Activated CD4-positive, alpha-beta T cell treated with anti-CD3 and anti-CD28 coated beads for 4 hours (primary cell): ENCODE results near the gene RGS8.
"Not testable (repeated sequence)": the region's sequence is repeated elsewhere in the genome, so short reads cannot be mapped to it uniquely, and the experiment has no call there.

Source experiments
- DNase-seq, 2 donors: peaks; one replicate each; pipeline ENCODE4 v3.0.0-alpha.2; 2020

The RGS8 gene

DNA sequence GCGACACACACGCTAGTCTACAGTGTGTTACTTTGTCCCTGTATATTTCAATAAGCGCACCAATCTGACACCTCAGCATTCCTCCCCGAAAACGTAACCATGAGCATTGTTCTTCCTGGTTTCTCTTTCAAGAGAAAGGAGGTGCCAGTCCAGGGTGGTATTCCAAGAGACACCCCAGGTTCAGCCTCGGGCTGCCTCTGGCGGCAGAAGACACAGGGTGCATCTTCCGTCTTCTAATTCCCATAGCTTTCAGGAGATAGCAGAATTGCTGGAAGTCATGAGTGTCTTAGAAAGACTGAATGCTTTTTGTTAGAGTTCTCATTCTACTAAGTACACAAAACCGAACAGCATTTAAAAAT, 15.9 kb upstream of the RGS8 start:
- no peak for DNase-seq

DNA sequence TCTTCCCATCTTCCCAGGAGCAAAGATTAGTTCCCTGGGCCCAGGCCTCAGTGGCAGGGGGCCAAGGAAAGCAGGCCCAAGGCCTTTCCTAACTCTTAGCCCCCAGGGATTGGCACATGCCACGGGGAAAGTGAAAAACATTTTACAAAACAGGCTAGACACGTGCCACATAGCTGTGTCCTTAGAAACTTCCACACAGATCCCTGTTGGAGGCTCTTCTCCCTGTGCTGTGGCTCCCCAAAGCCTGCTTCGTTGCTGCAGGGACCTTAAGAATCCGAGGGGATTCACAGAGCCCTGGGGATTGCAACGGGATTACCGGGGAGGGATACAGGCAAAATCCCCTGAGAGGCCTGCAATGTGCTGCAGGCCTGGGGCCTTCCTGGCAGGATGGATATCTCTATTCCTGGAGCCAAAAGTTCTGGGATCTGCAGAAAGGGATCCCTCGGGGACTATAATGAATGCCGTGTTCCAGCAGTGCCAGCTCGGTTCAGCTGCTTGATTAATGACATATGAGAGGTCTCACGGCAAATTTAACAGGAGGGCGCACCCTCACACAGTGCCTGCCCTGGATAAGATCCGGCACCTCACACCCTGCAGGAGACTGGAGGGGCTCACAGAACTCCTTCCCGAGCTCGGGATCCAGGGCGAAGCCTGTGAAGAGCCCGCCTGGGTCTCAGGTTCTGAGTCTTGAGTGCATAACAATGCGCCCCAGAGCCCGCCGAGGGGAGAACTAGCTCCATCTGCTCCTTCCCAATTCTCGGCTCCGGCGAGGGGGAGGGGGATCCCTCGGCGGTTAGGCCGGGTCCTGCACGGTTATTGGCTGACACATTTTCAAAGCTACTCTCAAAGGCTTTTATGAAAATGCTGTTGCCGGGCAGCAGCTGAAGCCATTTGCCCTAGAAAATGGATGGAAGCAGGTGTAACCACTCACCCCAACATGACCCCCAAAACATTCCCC, 15.3 kb upstream of the RGS8 start:
- DNase-seq = no peak

- DNase-seq = no peak
Measured at GRCh38 chr1:182698971-182699370, 14.6 kb upstream of the RGS8 start.

GRCh38 chr1:182693139-182693538, 8.8 kb upstream of the RGS8 start:
- DNase-seq = not testable (repeated sequence)

- DNase-seq = no peak
Measured at GRCh38 chr1:182690886-182691443, 6.6 kb upstream of the RGS8 start.

DNA sequence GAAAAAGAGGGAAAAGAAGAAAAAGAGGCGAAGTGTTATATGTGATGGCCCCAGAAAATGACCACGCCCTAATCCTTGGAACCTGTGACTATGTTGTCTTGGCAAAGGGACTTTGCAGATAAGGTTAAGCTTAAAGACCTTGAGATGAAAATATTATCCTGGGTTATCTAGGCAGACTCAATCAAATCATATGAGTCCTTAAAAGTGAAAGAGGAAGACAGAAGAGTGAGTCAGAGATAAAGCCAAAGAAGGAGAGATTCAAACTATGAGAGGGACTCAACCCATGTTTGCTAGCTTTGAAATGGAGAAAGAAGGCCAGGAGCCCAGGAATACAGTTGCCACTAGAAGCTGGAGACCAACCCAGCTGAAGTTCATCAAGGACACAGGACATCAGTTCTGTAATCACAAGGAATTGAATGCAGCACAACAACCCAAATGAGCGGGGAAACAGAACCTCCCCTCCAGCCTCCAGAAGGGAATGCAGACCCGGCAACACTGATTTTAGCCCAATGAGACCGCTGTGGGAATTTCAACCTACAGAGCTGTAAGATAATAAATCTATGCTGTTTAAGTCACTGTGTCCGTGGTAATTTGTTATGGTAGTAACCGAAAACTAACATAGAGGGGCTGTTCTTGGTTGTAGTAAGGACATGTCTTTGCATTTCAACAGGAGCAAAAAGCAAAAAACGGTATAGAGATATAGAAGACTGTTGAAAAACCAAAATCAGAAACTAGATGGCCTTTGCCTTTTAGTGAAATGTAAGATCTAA, 4.2 kb upstream of the RGS8 start:
- no peak for DNase-seq

DNA sequence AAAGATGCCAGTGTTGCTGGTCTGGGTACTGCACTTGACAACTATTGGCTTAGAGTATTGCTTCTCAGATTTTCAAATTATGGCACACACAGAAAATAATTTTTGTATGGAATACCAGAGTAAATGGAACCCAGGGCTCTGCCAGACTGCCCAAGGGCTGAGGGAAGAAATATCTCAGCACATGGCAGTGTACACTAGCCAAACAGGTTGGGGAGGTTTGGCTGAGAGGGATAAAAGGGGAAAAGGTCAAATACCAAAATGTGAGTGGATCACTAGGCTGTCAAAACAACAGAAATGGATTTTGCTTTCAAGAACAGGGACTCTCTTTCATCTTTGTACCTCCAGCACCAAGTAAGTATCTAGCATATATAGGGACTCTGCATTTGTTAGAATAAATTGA, 3.0 kb upstream of the RGS8 start:
- no peak for DNase-seq

DNA sequence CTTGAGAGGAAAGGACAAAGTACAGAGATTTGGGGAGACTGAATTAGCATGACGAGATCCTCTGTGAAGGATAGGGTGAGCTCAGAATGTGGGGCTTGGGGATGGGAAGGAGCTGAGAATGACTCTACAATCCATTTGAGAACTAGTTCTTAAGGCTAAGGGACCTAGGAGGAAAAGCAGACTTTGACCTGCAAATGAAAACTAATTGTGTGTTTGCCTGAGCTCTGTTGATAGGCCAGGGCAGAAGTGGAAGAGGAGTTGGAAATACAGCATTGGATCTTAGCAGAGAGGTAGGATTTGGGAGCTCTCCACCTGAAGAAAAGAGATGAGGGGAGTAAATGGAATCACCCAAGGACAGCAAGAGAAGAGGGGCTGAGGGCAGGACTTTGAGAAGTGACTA, 2.1 kb upstream of the RGS8 start:
- no peak for DNase-seq

GRCh38 chr1:182685215-182685614, 828 bp upstream of the RGS8 start:
- DNase-seq = no peak

GRCh38 chr1:182682898-182683501, 1.4 kb downstream of the RGS8 start:
- DNase-seq = no peak

DNA sequence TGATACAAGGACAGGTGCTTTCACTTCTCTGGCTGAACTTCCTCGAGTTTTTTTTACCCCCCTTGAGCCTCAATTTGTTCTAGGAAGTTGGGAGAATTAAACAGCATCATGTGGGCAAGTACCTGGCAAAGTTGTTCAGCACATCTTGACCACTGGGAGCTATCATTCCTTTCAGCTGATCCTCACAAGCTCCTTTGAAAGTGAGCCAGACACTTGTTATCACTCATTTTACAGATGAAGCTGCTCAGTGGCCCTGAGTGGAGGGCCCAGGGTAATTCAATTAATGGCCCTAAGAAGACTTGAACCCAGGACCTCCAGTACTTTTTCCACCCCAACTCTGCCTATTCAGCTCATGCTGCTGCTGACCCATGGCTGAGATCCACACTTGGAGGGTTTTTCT, 2.0 kb downstream of the RGS8 start:
- no peak for DNase-seq

GRCh38 chr1:182681568-182681912, 2.8 kb downstream of the RGS8 start:
- no peak for DNase-seq

GRCh38 chr1:182680901-182681567, 3.4 kb downstream of the RGS8 start:
- no peak for DNase-seq

DNA sequence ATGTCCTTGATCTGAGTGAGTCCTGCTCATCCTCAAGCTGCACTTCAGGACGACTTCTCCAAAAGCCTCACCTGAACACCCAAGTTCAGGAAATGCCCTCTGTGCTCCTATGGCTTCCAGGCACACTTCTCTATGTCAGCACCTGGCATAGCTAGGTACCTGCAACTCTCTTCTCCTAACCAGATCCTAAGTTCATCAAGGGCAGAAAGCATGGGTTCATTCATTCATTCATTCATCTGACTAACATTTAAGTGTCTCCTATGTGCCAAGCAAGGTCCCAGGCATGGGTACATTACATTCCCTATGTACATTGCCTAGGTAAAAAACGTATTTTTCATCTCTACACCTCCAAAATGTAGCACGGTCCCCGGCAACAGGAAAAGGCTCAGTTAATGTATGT, 4.0 kb downstream of the RGS8 start:
- DNase-seq = no peak

GRCh38 chr1:182679684-182680083, 4.7 kb downstream of the RGS8 start:
- DNase-seq = no peak

GRCh38 chr1:182677397-182678098, 6.8 kb downstream of the RGS8 start:
- DNase-seq = no peak

DNA sequence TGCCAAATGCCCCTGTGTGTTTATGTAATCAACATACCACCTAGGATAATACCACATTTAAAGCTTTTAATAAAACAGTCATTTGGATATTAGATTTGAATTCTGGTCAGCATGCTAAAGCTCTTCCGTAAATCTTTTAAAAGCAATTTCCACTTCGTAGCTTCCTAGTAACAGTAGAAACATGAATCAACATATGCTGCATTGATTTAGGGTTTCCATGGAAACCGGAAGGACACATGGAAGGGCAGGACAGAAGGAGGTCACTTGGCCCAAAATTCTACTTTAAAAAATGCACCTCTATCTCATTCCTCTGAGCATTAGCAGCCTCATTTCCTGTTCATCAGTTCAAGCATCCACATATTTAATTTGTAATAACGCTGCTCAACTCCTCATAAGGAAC, 8.1 kb downstream of the RGS8 start:
- DNase-seq = no peak

DNA sequence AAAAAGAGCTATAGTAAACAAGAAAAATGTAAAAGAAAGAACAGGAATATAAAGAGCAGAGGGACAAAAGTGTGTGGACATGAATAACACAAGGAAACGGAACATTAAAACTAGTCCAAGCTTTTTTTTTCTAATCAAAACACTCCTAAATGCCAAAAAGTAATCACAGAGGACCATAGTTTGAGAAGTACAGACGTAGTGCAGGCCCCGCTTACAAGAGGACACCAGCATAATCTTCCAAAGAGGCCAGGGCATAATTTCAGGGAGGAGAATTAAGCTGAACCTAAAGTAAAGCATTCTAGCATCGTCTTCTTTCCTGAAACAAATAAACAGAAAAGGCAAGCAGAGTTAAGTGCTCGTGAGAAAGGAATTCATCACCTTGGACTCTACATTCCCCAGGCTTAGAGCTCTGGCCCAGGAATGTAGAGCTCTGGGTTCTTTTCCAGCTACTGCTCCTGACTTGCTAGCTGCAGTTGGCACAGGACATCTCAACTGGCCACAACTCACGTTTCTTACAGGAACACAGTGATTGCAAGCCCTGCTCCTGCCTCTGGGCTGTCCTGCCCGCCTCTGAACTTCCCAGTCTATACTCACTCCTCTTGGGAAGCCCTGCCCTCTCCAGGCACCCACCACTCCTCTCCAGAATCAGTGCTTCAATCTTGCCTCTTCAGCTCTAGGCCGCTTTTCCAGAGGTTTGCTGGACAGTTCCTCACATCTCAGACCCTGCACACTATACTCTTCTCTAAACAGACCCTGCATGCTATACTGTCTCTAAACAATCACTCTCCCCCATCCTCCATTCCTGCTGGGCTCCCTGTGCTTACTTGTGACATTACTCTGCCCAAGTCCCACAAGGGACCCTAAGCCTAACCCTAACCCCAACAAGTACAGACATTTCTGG, 9.8 kb downstream of the RGS8 start:
- DNase-seq = no peak

DNA sequence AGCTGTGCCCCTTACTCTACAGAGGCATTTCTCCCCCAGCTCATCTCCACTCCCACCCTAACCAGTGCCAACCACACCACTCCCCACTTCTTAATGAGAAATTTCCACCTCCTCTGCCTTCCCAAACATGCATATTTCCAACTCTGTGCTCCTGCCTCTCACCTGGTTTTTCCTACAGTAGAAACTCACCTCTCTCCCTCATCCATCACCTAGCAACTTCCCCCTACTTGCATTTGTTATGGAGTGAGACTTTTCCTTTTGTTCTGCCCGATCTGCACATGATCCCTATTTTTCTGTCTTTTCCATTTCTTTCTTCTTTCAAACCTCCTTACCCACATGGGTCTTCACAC, 11.9 kb downstream of the RGS8 start:
- DNase-seq = no peak

DNA sequence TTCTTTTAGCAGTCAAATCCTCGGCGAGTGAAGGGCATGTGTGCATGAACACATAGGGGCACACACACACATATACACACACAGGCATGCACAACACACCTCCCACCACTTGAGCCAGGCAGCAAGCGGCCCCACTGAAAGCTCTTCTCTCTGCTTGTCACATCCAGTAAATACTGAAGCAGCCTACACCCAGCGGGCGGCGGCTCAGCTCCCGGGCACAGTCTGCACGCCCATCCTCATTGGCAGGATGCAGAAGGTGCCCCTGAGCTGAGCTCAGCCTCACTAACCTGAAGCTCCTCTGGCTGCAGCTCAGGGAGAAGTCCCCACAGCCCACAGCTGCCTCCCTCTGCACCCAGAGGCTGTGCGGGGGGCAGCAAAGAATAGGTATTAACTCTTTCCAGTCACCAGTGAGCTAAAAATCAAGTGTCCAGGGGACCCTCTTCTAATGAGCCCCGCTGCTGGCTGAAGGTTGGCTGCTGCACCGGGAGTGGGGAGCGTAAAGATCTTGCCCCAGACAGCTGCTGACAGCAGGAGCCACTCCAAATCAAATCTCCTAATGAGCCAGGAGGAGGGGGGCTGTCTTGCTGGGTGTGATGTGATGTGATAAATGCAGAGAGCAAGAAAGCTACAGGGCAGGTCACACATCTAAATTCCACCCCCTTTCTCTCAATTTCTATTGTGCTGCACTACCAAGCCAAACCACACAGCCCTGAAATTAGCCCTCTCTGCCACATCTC, 12.5 kb downstream of the RGS8 start:
- DNase-seq = no peak
